AG10803 (cell line): ENCODE measurements around the gene SLC30A2.

ENCODE experiments used
- DNase-seq: peaks from one replicate; pipeline ENCODE4 v3.0.0; 2010; ENCODE audit warnings: low read depth
- H3K4me3 ChIP-seq: 2 replicates; pipeline ENCODE4 v1.5.1; 2011; ENCODE audit warnings: mild to moderate bottlenecking, low read length, control low read depth
- TF ChIP-seq, protein P1 (sequence below): conservative IDR thresholded peaks from 2 replicates; pipeline ENCODE4 v1.5.1; 2011; ENCODE audit warnings: mild to moderate bottlenecking, low read length, control low read depth, inconsistent platforms

Gene SLC30A2

DNA sequence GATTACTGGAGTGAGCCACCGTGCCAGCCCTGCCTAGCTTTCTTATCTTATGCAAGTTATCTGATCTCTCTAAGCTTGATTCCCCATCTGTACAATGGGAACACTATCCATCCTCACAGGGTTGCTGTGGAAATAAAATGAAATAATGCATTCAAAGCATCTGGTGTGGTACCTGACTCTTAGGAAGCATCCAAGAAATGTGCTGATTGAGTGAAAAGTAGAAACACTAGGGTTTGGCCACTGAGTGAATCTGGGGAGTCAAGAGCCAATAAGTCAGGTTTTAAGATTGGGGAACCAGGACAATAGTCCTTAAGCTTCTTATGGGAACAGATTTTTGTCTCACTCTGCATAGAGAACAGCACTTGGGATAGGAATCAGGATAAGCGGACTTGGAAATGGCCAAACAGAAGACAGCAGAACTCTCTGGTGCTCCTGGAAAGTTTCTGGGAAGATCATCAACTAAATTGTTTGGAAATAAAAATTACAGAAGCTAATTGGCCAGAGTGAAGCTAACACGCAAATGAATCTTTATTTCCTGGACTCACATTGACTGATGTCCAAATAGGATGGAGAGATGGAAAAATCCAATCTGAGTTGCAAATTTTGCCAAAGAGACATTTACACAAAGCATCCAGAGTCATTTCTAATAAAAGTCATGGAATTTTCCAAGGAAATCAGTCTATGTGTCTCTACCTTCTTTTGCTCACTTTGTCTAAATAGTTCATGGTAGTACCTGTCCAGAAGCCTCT, 51.3 kb downstream of the SLC30A2 start:
- H3K4me3 ChIP-seq: no peak overlapping the region
- no peak for DNase-seq
- TF ChIP-seq, protein P1, sequence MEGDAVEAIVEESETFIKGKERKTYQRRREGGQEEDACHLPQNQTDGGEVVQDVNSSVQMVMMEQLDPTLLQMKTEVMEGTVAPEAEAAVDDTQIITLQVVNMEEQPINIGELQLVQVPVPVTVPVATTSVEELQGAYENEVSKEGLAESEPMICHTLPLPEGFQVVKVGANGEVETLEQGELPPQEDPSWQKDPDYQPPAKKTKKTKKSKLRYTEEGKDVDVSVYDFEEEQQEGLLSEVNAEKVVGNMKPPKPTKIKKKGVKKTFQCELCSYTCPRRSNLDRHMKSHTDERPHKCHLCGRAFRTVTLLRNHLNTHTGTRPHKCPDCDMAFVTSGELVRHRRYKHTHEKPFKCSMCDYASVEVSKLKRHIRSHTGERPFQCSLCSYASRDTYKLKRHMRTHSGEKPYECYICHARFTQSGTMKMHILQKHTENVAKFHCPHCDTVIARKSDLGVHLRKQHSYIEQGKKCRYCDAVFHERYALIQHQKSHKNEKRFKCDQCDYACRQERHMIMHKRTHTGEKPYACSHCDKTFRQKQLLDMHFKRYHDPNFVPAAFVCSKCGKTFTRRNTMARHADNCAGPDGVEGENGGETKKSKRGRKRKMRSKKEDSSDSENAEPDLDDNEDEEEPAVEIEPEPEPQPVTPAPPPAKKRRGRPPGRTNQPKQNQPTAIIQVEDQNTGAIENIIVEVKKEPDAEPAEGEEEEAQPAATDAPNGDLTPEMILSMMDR: no peak

DNA sequence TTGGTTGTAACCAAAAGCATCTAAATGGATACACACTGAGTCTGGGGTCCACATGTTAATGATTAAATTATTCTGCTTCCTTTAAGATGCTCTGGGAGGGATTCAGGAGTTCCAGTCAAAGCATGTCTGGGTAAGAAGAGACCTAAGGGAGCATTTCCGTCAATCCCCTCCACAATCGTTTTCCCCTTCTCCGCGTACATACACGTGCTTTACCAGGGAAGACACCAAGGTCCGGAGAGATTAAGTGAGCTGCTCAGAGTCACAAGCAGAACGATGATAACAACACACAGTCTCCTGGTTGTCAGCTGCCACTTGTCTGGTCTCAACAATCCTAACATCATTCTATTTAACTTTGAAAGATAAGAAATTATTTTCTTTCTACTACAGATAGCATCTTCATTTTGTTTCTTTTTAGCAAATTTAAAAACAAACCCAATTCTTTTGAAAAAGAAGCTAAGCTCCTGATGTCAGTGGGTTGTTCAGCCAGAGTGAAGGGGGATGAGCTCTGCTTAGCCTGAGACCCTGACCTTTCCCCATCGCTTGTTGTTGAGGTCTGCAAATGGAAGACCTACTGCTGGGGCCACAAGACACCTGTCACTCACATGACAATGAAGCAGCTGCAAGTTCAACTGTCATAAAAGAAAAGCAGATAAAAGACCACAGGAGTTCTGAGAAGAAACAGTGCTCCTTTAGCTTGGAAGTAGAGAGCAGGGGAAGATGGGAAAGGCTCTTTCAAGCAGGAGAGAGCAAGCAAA, 52.5 kb downstream of the SLC30A2 start:
- TF ChIP-seq, protein P1: no peak
- H3K4me3 ChIP-seq: no peak overlapping the region
- DNase-seq: no peak

DNA sequence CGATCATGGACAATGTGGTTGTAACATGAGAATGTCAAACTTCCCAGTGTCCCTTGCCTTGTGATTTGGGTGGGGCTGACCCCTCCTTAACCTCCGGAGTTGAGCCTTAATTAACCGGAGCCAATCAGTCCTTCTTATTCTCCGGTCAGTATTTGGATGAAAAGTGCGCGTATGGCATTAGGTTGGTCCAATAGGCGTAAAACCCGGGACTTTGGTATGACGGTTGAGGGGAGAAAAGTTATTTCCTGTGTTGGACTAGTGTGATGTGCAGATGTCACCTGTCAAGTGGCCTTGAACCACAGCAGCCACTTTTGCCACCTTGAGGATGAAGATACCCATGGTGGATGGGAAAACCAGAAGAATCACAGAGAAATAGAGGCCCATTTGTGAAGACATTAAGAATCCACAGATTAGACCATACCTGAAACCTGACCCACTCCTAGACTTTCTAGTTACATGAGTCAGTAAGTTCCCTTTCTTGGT, 53.2 kb downstream of the SLC30A2 start:
- no peak for DNase-seq
- TF ChIP-seq, protein P1: no peak
- H3K4me3 ChIP-seq: no peak overlapping the region

DNA sequence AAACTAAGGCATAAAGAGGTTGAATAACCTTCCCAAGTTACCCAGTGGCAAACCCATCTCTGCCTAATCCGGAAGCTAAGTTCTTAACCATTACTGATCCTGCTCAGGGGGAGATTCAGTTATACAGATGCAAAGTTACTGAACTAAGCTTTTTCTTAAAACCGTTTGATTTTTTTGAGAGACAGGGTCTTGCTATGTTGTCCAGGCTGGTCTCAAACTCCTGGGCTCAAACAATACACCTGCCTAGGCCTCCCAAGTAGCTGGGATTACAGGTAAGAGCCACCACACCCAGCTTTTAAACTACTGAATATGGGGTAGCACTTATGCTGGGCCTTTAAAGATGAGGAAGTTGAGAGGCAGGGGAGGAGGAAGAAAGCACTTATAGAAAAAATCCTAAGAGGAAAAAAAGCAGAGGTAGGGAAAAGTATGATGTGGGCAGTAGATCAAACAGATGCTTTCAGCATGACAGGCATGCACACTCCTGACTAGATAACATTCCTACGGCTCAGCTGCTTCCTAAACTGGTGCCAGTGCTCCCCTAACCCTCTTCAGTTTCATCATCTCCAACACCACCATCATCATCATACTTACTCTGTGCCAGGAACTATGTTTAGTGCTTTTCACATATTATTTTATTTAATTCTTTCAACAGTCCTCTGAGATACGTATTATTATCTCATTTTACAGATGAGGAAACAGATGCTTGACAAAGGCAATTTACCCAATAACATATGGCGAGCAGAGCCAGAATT, 53.8 kb downstream of the SLC30A2 start:
- no peak overlapping the region for H3K4me3 ChIP-seq
- peak; percentile 53 for DNase-seq
- TF ChIP-seq, protein P1: no peak

DNA sequence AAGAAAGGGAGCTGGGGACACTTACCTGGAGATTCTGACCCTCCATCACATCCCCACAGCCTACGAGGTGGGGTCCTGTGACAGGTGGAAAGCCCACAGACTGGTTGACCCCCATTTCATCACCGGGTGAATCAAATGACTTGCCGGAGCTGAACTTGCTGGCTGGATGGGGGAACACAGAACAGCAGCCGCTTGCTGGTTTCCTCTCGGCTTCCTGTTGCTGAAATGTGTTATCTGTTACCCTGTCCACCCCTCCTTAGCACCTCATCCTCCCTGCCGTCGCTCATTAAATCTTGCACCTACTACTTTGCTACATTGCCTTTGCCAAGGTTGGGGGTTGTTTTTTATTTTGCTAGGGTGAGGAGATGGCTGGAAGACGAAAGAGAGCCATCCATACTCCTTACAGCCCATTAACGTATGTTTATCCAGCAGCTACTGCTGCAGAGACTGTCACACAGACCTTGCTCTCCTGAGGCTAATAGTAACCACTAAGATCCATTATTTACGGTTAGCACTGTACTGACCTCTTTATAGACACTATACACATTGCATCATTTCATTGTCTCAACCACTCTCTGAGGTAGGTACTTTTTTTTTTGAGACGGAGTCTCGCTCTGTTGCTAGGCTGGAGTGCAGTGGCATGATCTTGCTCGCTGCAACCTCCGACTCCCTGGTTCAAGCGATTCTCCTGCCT, 55.1 kb downstream of the SLC30A2 start:
- H3K4me3 ChIP-seq: no peak overlapping the region
- no peak for DNase-seq
- TF ChIP-seq, protein P1: no peak

DNA sequence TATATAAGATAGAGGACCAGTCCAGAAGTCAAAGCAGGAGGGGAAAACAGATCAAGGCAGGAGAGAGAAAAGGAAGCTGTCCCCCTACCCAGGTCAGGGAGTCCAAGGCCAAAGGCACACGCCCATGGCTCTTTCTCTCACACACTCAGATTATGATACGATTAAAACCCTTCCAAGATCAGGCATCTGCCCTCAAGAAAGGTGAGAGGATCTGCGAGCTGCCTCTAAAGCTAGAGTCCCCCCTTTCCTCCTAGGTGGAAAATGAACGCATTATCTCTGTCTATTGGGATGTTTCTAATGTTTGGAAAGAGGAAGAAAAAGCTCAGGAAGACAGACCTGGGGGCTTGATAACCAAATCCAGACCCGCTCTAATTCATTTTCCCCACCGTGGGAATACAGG, 55.7 kb downstream of the SLC30A2 start:
- H3K4me3 ChIP-seq: no peak overlapping the region
- TF ChIP-seq, protein P1: no peak
- DNase-seq: no peak
